ENCODE data around the gene TMEM132D.

TMEM132D gene

GRCh38 chr12:129903956-129904829, at the start of gene TMEM132D:
Gene TMEM132D, minus strand, starts transcription at chr12:129904025.
- TF ChIP-seq CTCF (conservative IDR thresholded peaks at IDR 0.05; ENCODE audit: control insufficient read depth, insufficient read depth, low read depth, low read length) = no peak
- no peak within 1 kb of the TSS for H3K4me3 ChIP-seq (ENCODE audit: control insufficient read depth, low read depth, low read length)
- no peak for DNase-seq (ENCODE audit: low read depth)

- TF ChIP-seq CTCF (conservative IDR thresholded peaks at IDR 0.05; ENCODE audit: control insufficient read depth, insufficient read depth, low read depth, low read length) = no peak
- H3K4me3 ChIP-seq (ENCODE audit: control insufficient read depth, low read depth, low read length) = no peak overlapping the region
- no peak for DNase-seq (ENCODE audit: low read depth)
Measured at GRCh38 chr12:129949651-129950050, 45.8 kb upstream of the TMEM132D start.

- no peak for DNase-seq (ENCODE audit: low read depth)
- H3K4me3 ChIP-seq (ENCODE audit: control insufficient read depth, low read depth, low read length) = no peak overlapping the region
Measured at GRCh38 chr12:129941618-129942017, 37.8 kb upstream of the TMEM132D start.

GRCh38 chr12:129938089-129938488, 34.3 kb upstream of the TMEM132D start:
- no peak for DNase-seq (ENCODE audit: low read depth)
- no peak for TF ChIP-seq CTCF (conservative IDR thresholded peaks at IDR 0.05; ENCODE audit: control insufficient read depth, insufficient read depth, low read depth, low read length)

More at GRCh38 chr12:129941618-129942017, 37.8 kb upstream of the TMEM132D start:
- TF ChIP-seq CTCF (conservative IDR thresholded peaks at IDR 0.05; ENCODE audit: control insufficient read depth, insufficient read depth, low read depth, low read length) = no peak

GRCh38 chr12:129937426-129937825, 33.6 kb upstream of the TMEM132D start:
- no peak for DNase-seq (ENCODE audit: low read depth)
- TF ChIP-seq CTCF (conservative IDR thresholded peaks at IDR 0.05; ENCODE audit: control insufficient read depth, insufficient read depth, low read depth, low read length) = no peak
- no peak overlapping the region for H3K4me3 ChIP-seq (ENCODE audit: control insufficient read depth, low read depth, low read length)

More at GRCh38 chr12:129938089-129938488, 34.3 kb upstream of the TMEM132D start:
- no peak overlapping the region for H3K4me3 ChIP-seq (ENCODE audit: control insufficient read depth, low read depth, low read length)

- H3K4me3 ChIP-seq (ENCODE audit: control insufficient read depth, low read depth, low read length) = no peak overlapping the region
- TF ChIP-seq CTCF (conservative IDR thresholded peaks at IDR 0.05; ENCODE audit: control insufficient read depth, insufficient read depth, low read depth, low read length) = no peak
- DNase-seq (ENCODE audit: low read depth) = no peak
Measured at GRCh38 chr12:129928643-129929042, 24.8 kb upstream of the TMEM132D start.

All from fibroblast of mammary gland (primary cell).